ENCODE data around the gene EGFL7.

- TF ChIP-seq CTCF (IDR thresholded peaks at IDR 0.05) (no peak), POLR2A (IDR thresholded peaks at IDR 0.05) (no peak)
Measured at GRCh38 chr9:136684339-136684738, 21.6 kb downstream of the EGFL7 start.

Measured in vagina (tissue), 2 donors.